ENCODE measurements around the gene CYP4F12. TPM values are rescaled to one million over a fixed set of nuclear protein-coding genes. Genes with fewer than 3 reads are reported as not detected.

Gene CYP4F12
- polyA plus RNA-seq, 2 of the 4 experiments (the other 2 are of a cell fraction) = 6.3 to 12.8 TPM

DNA sequence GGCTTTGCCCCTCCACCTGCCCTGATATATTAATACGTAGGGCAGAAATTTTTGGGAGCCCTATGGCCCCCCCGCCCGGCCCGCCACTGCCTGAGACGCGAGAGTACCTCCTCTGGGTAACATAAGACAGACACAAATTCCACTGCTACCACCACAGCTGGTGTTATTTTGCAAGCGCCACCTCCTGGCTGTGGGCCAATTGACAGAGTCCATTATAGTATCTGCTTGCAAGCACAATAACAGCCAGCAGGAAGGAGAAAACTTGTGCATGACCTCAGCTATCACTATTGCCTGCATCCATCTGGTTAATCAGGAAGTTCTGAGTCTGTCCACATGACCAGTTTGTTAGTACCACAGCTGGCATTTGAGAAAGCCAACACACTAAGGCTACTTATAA, 29.6 kb downstream of the CYP4F12 start (continued):
- TF ChIP-seq HOXB5 (CRISPR knock-in tag; IDR thresholded peaks at IDR 0.05) (no peak), E2F6 (IDR thresholded peaks at IDR 0.05; ENCODE audit: borderline replicate concordance, low read depth) (no peak)

DNA sequence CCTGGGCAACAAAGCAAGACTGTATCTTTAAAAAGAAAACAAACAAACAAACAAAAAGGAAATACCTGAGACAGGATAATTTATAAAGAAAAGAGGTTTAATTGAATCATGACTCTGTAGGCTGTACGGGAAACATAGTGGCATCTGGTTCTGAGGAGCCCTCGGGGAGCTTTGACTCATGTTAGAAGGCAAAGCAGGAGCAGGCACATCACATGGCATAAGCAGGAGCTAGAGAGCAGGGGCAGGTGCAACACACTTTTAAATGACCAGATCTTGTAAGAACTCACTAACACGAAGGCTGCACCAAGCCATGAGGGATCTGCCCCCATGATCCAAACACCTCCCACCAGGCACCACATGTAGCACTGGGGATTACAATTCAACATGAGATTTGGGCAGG, 41.8 kb downstream of the CYP4F12 start:
- peaks cover 5% of the 10 kb centered on the region; the same call in 2 of the 3 replicates for H3K9me3 ChIP-seq
- POLR2A ChIA-PET = no interaction called here
- 1% methylated on average over 3 of the region's 3 CpGs for WGBS (ENCODE audit: missing lambda C conversion rate)
- FAIRE-seq (no peak), DNase-seq (ENCODE audit: low read depth in 1 of 2, low spot score in 1 of 2) (no peak), ATAC-seq (no peak)
- no peak for TF ChIP-seq MAFK (IDR thresholded peaks at IDR 0.05; ENCODE audit: partially characterized antibody)
- TF ChIP-seq, protein P1, sequence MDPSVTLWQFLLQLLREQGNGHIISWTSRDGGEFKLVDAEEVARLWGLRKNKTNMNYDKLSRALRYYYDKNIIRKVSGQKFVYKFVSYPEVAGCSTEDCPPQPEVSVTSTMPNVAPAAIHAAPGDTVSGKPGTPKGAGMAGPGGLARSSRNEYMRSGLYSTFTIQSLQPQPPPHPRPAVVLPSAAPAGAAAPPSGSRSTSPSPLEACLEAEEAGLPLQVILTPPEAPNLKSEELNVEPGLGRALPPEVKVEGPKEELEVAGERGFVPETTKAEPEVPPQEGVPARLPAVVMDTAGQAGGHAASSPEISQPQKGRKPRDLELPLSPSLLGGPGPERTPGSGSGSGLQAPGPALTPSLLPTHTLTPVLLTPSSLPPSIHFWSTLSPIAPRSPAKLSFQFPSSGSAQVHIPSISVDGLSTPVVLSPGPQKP (IDR thresholded peaks at IDR 0.05; ENCODE audit: low read depth, low read length) = no peak
- TF ChIP-seq BHLHE40 (IDR thresholded peaks at IDR 0.05; ENCODE audit: low read depth, low read length) = no peak
- TF ChIP-seq SREBF2 (IDR thresholded peaks at IDR 0.05) = no peak
- no peak for TF ChIP-seq HOXB5 (CRISPR knock-in tag; IDR thresholded peaks at IDR 0.05)
- no peak for TF ChIP-seq RNF2 (IDR thresholded peaks at IDR 0.05; ENCODE audit: borderline replicate concordance, low read depth)
- no peaks in the 10 kb centered on the region for H3K4me1 ChIP-seq
- H3K27ac ChIP-seq = no peak overlapping the region
- H3K4me2 ChIP-seq = no peak overlapping the region
- CTCF ChIA-PET = no interaction called here
- H3K4me3 ChIP-seq = no peak overlapping the region

DNA sequence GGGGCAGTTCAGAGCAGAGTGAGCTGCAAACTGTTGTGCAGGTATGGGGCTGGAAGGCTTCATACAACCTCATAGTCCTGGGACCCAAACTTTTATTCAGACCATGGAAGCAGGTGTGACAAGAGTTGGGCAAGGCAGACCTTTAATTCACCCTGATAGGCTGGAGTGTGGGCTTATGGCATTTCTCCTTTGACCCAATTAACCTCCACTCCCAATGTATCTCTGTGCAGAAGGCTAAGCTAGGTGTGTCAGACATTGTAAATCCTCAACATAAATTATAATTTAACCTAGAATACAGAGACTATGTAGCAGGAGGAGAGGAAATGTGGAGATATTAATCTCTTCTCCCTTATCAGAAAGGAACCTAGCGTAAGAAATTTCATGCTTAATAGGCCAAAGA, 42.8 kb downstream of the CYP4F12 start:
- Histone ChIP-seq H3K9me3 (peaks cover 5% of the 10 kb centered on the region; the same call in 2 of the 3 replicates), H3K27ac (no peak overlapping the region), H3K4me1 (no peaks in the 10 kb centered on the region), H3K4me2 (no peak overlapping the region), H3K4me3 (no peak overlapping the region)
- ATAC-seq = no peak
- 86% methylated on average over 1 of the region's 1 CpG for WGBS (ENCODE audit: missing lambda C conversion rate)
- TF ChIP-seq JUN (IDR thresholded peaks at IDR 0.05) = no peak
- TF ChIP-seq E2F6 (IDR thresholded peaks at IDR 0.05; ENCODE audit: borderline replicate concordance, low read depth) = no peak
- no peak for TF ChIP-seq POLR2AphosphoS2 (conservative IDR thresholded peaks at IDR 0.05; ENCODE audit: low read length)
- TF ChIP-seq HEYL (CRISPR knock-in tag; IDR thresholded peaks at IDR 0.05) = no peak
- TF ChIP-seq HDAC2 (IDR thresholded peaks at IDR 0.05) = no peak
- FAIRE-seq = no peak
- no peak for DNase-seq (ENCODE audit: low read depth in 1 of 2, low spot score in 1 of 2)
- CTCF ChIA-PET = no interaction called here
- POLR2A ChIA-PET = no interaction called here

GRCh38 chr19:15717809-15718208, 44.9 kb downstream of the CYP4F12 start:
- POLR2A ChIA-PET = no interaction called here
- no peak for ATAC-seq
- Histone ChIP-seq H3K4me3 (no peak overlapping the region), H3K4me2 (no peak overlapping the region), H3K27ac (no peak overlapping the region), H3K9me3 (no peaks in the 10 kb centered on the region), H3K4me1 (no peaks in the 10 kb centered on the region; the same call in 2 of the 3 replicates)
- CTCF ChIA-PET = no interaction called here
- WGBS (ENCODE audit: missing lambda C conversion rate) = 0% methylated on average over 2 of the region's 6 CpGs
- TF ChIP-seq, protein P2, sequence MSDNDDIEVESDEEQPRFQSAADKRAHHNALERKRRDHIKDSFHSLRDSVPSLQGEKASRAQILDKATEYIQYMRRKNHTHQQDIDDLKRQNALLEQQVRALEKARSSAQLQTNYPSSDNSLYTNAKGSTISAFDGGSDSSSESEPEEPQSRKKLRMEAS (IDR thresholded peaks at IDR 0.05) = no peak
- TF ChIP-seq ZFP36 (IDR thresholded peaks at IDR 0.05; ENCODE audit: borderline replicate concordance, partially characterized antibody) = no peak
- TF ChIP-seq, protein P3, sequence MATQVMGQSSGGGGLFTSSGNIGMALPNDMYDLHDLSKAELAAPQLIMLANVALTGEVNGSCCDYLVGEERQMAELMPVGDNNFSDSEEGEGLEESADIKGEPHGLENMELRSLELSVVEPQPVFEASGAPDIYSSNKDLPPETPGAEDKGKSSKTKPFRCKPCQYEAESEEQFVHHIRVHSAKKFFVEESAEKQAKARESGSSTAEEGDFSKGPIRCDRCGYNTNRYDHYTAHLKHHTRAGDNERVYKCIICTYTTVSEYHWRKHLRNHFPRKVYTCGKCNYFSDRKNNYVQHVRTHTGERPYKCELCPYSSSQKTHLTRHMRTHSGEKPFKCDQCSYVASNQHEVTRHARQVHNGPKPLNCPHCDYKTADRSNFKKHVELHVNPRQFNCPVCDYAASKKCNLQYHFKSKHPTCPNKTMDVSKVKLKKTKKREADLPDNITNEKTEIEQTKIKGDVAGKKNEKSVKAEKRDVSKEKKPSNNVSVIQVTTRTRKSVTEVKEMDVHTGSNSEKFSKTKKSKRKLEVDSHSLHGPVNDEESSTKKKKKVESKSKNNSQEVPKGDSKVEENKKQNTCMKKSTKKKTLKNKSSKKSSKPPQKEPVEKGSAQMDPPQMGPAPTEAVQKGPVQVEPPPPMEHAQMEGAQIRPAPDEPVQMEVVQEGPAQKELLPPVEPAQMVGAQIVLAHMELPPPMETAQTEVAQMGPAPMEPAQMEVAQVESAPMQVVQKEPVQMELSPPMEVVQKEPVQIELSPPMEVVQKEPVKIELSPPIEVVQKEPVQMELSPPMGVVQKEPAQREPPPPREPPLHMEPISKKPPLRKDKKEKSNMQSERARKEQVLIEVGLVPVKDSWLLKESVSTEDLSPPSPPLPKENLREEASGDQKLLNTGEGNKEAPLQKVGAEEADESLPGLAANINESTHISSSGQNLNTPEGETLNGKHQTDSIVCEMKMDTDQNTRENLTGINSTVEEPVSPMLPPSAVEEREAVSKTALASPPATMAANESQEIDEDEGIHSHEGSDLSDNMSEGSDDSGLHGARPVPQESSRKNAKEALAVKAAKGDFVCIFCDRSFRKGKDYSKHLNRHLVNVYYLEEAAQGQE (IDR thresholded peaks at IDR 0.05) = peak; percentile 72
- no peak for DNase-seq (ENCODE audit: low read depth in 1 of 2, low spot score in 1 of 2)
- FAIRE-seq = no peak
